Progenitor cell of endocrine pancreas (in vitro differentiated cells): ENCODE results near the gene GLIS1. TPM values are rescaled to one million over a fixed set of nuclear protein-coding genes. Genes with fewer than 3 reads are reported as not detected.

Experiments used
- DNase-seq: peaks from one replicate; pipeline ENCODE4 v3.0.0; 2021; ENCODE audit warnings: low spot score; ENCODE audit not compliant: unreplicated experiment
- H3K27ac Mint-ChIP-seq: 2 replicates; pipeline ENCODE4 v1.8.0; 2021; ENCODE audit warnings: mild to moderate bottlenecking, moderate library complexity, mixed read lengths
- H3K27me3 Mint-ChIP-seq: 2 replicates; pipeline ENCODE4 v1.8.0; 2021; ENCODE audit warnings: mixed read lengths
- H3K36me3 Mint-ChIP-seq: 2 replicates; pipeline ENCODE4 v1.8.0; 2022; ENCODE audit warnings: mixed read lengths; ENCODE audit not compliant: insufficient read depth
- H3K4me1 Mint-ChIP-seq: 2 replicates; pipeline ENCODE4 v1.8.0; 2021; ENCODE audit warnings: low read depth, mixed read lengths
- H3K4me3 Mint-ChIP-seq: 2 replicates; pipeline ENCODE4 v1.8.0; 2021; ENCODE audit warnings: low read depth, mild to moderate bottlenecking, moderate library complexity, mixed read lengths
- H3K9me3 Mint-ChIP-seq: 2 replicates; pipeline ENCODE4 v1.8.0; 2021; ENCODE audit warnings: low read depth, mixed read lengths
- total RNA-seq: library from RNA; stranded (reverse); gene quantifications from 2 replicates; pipeline ENCODE4 v1.2.1, GENCODE V29; 2021
- TF ChIP-seq, protein P1 (sequence below): fragments of 200-600 bp; sonication (generic); IDR thresholded peaks from one replicate; pipeline ENCODE4 v1.5.0; 2021; ENCODE audit warnings: antibody characterized with exemption, mild to moderate bottlenecking; ENCODE audit not compliant: unreplicated experiment

GLIS1 gene
- total RNA-seq, 1 donor from 2014 or later: not detected

DNA sequence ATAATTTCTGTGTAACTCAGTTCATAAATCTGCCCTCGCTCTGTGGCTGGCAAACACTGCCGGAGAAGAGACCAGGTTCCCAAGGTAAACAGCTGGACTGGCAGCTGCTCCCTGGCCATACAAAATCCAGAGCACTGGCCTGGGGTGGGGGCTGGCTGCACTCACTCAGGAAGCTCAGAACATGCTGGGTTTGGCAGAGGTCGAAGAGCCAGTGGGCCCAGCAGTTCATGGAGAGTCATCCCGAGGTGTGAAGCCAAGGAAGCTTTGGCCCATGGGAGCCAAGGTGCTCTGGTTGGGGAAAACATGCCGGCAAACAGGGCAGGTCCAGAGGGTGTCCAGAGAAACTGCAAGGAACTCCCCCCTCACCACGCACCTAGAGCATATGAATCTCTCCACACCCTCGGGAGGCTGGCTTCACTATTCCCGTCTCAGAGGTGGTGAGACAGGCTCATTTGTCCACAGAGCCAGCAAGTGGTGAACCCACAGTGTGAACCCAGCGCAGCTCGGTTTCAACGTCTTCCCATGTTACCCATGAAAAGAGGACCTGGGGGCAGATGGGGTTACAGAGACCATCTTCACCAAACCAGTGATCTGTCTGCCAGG lies 177.4 kb downstream of the GLIS1 start:
- no peak overlapping the region for H3K27ac Mint-ChIP-seq

DNA sequence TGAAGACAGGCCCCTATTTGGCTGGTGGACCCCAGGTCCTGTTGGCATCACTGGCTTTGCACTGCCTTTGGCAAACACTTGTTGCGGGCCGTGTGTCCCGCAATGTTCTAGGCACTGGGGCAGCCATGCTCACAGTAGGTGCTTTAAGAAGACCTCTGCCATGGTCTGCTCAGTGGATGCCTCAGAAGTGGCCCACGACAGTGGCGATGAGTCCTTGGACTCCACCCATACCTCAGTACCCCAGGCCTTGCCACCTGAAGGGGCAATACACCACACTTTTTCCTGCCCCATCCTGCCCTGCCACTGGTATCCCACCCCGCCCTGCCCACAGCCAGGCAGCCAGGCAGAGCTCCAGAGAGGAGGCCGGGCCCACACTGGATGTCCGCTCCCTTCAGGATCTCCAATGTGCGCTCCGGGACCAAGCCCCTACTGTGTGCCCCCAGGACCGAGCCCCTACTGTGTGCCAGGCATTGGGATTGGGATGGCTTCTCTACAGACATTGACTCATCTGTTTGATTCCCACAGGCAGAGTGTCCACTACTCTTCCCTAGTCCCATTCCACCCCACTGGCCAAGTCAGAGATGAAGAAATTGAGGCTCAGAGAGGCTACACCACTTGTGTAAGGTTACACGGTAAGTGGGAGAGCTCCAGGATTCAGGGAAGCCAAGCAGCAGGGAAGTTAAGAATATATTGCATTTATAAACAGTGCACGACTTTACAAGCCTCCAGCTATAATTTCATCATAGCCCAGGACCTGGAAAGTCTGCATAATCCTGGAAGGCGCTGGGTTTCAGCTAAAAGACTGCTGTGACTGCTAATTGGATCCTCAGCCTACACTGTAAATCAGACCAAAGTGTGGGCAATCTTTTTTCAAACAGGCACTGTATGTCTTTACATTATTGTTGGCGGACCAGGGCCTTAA lies 178.1 kb downstream of the GLIS1 start:
- H3K9me3 Mint-ChIP-seq: no peaks in the 10 kb centered on the region
- no peaks in the 10 kb centered on the region for H3K4me1 Mint-ChIP-seq
- H3K4me3 Mint-ChIP-seq: no peak overlapping the region
- no peaks in the 10 kb centered on the region for H3K36me3 Mint-ChIP-seq
- no peak overlapping the region for H3K27ac Mint-ChIP-seq
- peaks cover 27% of the 10 kb centered on the region for H3K27me3 Mint-ChIP-seq
- no peak for DNase-seq
- TF ChIP-seq, protein P1, sequence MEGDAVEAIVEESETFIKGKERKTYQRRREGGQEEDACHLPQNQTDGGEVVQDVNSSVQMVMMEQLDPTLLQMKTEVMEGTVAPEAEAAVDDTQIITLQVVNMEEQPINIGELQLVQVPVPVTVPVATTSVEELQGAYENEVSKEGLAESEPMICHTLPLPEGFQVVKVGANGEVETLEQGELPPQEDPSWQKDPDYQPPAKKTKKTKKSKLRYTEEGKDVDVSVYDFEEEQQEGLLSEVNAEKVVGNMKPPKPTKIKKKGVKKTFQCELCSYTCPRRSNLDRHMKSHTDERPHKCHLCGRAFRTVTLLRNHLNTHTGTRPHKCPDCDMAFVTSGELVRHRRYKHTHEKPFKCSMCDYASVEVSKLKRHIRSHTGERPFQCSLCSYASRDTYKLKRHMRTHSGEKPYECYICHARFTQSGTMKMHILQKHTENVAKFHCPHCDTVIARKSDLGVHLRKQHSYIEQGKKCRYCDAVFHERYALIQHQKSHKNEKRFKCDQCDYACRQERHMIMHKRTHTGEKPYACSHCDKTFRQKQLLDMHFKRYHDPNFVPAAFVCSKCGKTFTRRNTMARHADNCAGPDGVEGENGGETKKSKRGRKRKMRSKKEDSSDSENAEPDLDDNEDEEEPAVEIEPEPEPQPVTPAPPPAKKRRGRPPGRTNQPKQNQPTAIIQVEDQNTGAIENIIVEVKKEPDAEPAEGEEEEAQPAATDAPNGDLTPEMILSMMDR: no peak

More for the DNA sequence above, 177.4 kb downstream of the GLIS1 start:
- no peaks in the 10 kb centered on the region for H3K4me1 Mint-ChIP-seq
- H3K27me3 Mint-ChIP-seq: peaks cover 27% of the 10 kb centered on the region
- no peak for DNase-seq
- TF ChIP-seq, protein P1: no peak
- H3K9me3 Mint-ChIP-seq: no peaks in the 10 kb centered on the region
- no peak overlapping the region for H3K4me3 Mint-ChIP-seq
- H3K36me3 Mint-ChIP-seq: no peaks in the 10 kb centered on the region

DNA sequence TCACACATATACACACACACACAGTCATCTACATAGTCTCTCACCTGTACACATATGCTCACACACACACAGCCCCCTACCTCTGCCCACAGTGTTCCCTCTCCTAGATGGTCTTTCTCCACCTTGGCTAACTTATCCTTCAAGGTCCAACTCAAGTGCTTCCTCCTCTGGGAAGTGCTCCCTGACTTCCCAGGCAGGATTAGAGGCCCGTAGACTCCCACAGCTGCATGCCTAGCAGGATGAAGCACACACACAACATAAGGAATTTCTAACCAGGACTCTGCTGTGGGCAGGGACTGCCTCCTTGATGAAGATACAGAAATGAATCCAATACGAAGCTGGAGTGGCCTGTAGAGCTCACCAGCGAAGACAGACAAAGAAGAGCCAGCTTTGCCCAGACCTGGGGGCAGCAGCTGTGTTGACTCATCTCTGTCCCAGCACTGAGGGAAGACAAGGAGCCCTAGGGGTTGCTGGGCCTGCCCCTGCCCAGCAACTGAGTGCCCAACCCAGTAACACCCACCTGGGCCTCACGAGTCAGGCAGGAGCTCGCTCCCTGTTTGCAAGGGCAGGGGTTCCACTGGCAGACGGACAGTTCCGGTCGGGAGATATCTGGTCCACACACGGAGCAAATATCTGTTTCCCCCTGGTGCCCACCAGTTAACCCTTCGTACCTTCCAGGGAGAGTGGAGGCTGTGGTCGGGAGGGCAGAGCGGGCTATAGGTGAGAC lies 178.9 kb downstream of the GLIS1 start:
- DNase-seq: no peak
- peaks cover 27% of the 10 kb centered on the region for H3K27me3 Mint-ChIP-seq
- TF ChIP-seq, protein P1: no peak
- H3K27ac Mint-ChIP-seq: no peak overlapping the region
- H3K36me3 Mint-ChIP-seq: no peaks in the 10 kb centered on the region
- H3K9me3 Mint-ChIP-seq: no peaks in the 10 kb centered on the region
- H3K4me3 Mint-ChIP-seq: no peak overlapping the region
- H3K4me1 Mint-ChIP-seq: no peaks in the 10 kb centered on the region

DNA sequence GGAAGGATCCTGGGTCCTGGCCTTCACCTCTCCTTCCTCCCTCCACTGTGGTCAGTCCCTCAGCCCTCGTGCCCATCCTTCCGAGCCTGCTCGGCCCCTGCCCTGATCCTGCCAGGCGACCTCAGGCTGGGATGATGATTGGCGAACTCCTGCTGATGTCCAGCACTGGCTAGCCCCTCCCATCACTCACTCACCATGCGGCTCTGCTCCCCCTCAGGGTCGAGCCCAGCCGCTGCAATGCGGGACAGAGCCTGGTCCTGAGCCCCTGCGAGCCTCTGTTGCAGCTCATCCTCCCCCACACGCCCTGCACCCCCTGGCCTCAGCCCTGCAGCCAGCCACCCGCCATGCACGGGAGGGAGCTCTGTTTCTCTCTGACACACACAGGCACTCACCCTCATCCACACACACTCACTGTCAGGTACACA lies 179.6 kb downstream of the GLIS1 start:
- TF ChIP-seq, protein P1: no peak
- no peaks in the 10 kb centered on the region for H3K36me3 Mint-ChIP-seq
- no peak overlapping the region for H3K27ac Mint-ChIP-seq
- DNase-seq: no peak
- no peak overlapping the region for H3K4me3 Mint-ChIP-seq
- H3K9me3 Mint-ChIP-seq: no peaks in the 10 kb centered on the region
- peaks cover 27% of the 10 kb centered on the region for H3K27me3 Mint-ChIP-seq
- H3K4me1 Mint-ChIP-seq: no peaks in the 10 kb centered on the region

DNA sequence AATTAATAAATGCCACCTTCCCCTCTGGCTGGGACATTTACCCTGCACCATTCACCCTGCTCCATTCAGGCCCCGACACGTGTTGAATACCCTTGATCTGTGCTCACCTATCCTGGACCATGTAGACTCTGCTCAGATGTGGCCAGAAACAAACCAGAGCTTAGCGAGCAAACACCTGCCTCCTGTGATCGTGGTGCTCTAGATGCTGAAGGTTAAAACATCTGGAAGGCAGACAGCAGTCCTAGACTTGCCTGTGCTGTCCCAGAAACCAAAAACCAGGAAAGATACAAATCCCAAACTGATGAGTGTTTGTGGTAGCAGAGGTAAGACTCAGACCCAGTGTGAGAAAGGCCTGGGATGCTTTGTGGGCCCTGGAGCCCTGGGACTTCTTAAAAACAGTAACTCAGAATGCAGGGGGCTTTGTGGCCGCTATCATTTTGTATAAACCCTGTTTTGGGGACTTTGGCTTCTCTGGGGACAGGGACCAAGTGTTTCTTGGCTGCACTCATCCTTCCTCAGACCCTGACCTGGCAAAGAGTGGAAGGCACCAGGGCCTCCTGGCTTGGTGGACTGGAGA lies 180.1 kb downstream of the GLIS1 start:
- TF ChIP-seq, protein P1: no peak
- Mint-ChIP-seq H3K36me3 (no peaks in the 10 kb centered on the region), H3K27me3 (peaks cover 27% of the 10 kb centered on the region), H3K4me3 (no peak overlapping the region), H3K4me1 (no peaks in the 10 kb centered on the region), H3K27ac (no peak overlapping the region), H3K9me3 (no peaks in the 10 kb centered on the region)
- no peak for DNase-seq
